SIG-M5 treated with dmso at 0.1 percent for 504 hours (cell line): ENCODE data around the gene GALNT13.

ENCODE experiments used
- DNase-seq: peaks from one replicate; lab custom pipeline; 2025; ENCODE audit not compliant: unreplicated experiment; lab: John Stamatoyannopoulos, UW

GALNT13 gene

GRCh38 chr2:154203902-154204301 is 332.2 kb downstream of the GALNT13 start:
- DNase-seq: no peak

DNA sequence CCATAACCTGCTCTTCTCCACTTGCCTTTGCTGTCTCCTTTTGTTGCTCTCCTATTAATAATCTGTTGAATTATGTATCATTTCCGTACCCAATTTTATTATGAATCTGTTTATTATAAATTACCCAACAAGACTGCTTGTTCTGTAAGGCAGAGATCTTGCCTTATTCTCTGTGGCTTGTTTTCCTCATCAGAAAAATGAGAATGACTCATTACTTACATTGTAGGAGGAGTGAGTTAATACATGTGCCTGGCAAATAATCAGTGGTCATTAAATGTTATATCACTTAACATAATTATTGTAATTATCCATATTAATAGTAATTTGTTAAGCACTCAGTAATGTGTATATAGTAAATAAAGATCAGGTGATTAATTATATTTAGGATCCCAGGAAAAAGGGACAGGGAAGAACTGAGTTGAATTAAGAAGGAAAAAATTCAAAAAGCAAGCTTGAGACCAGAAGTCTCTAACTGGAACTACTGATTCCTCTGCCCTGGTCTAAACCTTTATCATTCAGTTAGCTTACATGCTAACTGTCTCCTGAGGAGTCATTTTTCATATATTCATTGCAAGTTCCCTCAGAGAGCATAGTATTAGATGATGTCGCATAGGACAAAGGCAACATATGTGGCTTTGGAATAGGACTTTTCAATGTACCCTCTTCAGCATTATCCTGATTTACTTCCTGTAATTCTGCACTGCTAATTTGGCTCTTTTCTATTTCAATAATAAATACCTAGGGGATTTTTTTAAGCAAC is 335.7 kb downstream of the GALNT13 start:
- DNase-seq: no peak

- DNase-seq: no peak
Observed at GRCh38 chr2:154223726-154224125, 352.0 kb downstream of the GALNT13 start.

GRCh38 chr2:154226931-154227330 is 355.2 kb downstream of the GALNT13 start:
- DNase-seq: no peak

- DNase-seq: no peak
Observed at GRCh38 chr2:154228566-154229280, 357.0 kb downstream of the GALNT13 start.

- DNase-seq: no peak
Observed at GRCh38 chr2:154229966-154230365, 358.2 kb downstream of the GALNT13 start.

GRCh38 chr2:154231021-154231420 is 359.3 kb downstream of the GALNT13 start:
- no peak for DNase-seq

GRCh38 chr2:154233231-154233630 is 361.5 kb downstream of the GALNT13 start:
- DNase-seq: no peak

DNA sequence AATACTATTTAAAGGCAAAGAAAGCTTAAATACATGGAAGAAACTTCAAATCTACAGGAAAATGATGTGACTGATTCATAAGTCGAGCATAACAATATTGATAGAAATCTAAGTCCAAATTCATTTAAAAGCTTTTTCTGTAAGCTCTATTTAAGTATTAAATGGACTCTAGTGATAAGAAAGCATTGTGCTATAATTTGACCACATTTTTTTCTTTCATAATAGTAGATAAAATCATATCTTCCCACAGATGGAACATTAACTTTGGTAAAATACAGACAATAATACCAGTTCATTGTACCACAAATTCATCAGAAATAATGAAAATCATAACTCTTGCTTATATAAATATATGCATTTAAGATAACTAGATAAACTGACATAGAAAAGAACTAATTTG is 366.5 kb downstream of the GALNT13 start:
- DNase-seq: no peak

- no peak for DNase-seq
Observed at GRCh38 chr2:154240316-154240715, 368.6 kb downstream of the GALNT13 start.

- no peak for DNase-seq
Observed at GRCh38 chr2:154240921-154241379, 369.2 kb downstream of the GALNT13 start.

DNA sequence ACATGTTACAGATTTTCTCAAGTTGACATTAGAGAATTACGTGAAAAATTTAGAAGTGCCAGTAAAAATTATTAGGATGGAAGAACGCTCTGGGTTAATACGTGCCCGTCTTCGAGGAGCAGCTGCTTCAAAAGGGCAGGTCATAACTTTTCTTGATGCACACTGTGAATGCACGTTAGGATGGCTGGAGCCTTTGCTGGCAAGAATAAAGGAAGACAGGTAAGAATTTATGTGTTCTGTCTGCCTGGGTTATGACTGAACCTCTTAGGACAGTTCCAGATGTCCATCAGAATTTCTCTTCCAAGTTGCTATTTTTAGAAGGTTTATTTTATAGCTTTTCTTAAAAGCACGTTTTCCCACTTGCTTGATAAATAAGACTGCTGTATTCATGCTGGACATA is 371.0 kb downstream of the GALNT13 start:
- DNase-seq: no peak

GRCh38 chr2:154243685-154244084 is 372.0 kb downstream of the GALNT13 start:
- no peak for DNase-seq

DNA sequence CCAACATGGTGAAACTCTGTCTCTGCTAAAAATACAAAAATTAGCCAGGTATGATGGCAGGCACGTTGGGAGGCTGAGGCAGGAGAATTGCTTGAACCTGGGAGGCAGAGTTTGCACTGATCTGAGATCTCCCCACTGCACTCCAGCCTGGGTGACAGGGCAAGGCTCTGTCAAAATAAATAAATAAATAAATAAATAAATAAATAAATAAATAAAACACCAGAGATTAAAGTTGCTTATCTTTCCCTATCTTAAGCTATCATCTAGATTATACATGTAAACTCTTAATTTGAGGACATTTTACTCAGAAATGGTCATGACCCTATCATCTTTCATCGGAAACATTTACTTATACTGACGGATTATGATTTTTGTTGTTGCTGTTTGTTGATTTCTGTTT is 373.2 kb downstream of the GALNT13 start:
- DNase-seq: no peak

DNA sequence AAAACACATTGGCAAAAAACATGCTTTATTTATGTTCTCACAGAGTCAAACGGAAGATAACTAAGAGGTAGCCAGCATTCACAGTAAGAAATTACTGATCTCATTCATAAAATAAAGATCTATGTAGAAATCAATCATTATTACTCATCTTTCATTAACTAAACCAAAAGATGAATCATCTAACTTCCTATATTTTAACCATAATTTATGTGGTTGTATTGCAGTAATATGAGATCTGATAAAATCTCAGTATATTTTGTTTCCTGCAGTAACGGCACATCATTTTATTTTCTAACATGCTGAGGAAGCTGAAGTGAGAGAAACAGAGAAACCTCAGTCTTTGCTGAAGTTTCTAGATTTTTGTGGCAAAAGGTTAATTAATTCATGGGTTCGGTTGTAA is 375.8 kb downstream of the GALNT13 start:
- DNase-seq: no peak

DNA sequence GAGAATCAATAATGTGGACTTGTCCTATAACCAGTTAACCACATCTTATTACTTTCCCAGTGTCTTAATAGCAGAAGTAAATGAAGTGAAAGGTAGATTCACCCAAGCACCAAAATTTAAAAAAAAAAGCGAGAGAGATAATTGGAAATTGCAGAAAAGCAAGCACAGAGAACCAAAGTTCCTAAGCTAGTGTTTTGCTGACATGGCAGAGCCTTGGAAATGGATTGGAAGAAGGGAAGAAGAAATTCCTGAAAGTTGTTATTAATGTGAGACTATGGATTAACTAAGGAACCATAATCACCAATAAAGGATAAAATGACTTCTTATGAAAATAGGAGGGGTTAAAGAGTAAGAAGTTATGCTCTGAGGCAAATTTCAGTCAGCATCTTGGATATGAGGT is 384.4 kb downstream of the GALNT13 start:
- DNase-seq: no peak

GRCh38 chr2:154259030-154259429 is 387.3 kb downstream of the GALNT13 start:
- no peak for DNase-seq

GRCh38 chr2:154261473-154262027 is 389.8 kb downstream of the GALNT13 start:
- DNase-seq: no peak

DNA sequence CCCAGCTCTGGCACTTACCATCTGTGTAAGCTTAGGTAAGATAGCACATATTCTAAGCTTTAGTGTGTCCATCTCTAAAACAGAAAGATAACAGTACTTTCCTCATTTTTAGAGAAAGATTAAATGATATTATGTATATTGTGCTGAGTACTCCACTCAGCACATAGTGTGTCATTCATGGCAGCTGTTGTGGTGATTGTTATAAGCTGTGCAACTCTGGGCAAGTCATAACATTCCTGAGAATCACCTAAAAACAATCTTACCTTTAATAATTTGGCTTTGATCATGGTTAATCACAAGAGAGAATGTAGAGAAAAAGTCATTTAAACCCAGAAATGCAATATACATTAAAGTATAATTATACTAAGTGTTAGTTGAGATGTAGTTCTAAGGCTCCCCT is 391.5 kb downstream of the GALNT13 start:
- DNase-seq: no peak

DNA sequence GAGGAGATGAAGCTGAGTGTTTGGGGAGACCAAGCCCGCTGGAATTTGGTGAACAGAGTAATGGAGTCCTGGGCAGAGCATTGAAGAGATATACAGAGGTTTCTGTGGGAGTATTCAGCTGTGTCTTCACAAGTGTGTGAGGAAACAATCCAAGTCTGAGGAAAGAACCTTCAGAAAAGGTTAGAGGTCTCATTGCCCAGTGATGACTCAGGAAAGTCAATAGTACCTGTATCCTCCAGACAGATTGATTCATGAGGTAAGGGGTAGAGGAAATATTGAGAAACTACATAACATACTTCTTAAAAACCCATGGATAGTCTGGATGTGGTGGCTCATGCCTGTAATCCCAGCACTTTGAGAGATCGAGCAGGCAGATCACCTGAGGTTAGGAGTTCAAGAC is 392.3 kb downstream of the GALNT13 start:
- peak; percentile 11 for DNase-seq

GRCh38 chr2:154267983-154268382 is 396.3 kb downstream of the GALNT13 start:
- no peak for DNase-seq

GRCh38 chr2:154280543-154280942 is 408.8 kb downstream of the GALNT13 start:
- no peak for DNase-seq
